CD1c-positive myeloid dendritic cell (primary cell): ENCODE data around the gene RNF4.
A peak's percentile ranks its signal among the peaks of the same experiment; 100 is the strongest.
"Not testable (repeated sequence)": the region's sequence is repeated elsewhere in the genome, so short reads cannot be mapped to it uniquely, and the experiment has no call there.

Experiments used
- DNase-seq: peaks from one replicate; pipeline ENCODE4 v3.0.0-alpha.2; 2016; ENCODE audit errors: extremely low spot score

The RNF4 gene

GRCh38 chr4:2486981-2487380 lies 18.1 kb downstream of the RNF4 start:
- DNase-seq: no peak

DNA sequence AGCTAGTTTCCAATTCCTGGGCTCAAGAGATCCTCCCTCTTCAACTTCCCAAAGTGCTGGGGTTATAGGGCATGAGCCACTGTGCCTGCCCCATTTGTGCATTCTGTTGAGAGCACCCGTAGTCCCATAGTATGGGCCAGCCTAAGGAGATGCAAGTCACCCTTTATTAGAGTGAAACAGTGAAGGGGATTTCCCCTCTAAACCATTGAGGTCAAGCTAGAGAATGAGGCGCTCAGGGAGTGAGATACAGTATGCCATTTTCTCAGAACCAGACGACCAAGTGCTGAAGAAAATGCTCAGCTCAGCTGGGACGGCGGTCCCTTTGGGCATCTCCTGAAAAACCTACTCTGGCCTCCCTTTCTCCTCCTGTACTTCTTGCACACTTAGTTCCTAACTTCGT lies 18.7 kb downstream of the RNF4 start:
- DNase-seq: no peak

GRCh38 chr4:2489081-2489805 lies 20.3 kb downstream of the RNF4 start:
- DNase-seq: no peak

DNA sequence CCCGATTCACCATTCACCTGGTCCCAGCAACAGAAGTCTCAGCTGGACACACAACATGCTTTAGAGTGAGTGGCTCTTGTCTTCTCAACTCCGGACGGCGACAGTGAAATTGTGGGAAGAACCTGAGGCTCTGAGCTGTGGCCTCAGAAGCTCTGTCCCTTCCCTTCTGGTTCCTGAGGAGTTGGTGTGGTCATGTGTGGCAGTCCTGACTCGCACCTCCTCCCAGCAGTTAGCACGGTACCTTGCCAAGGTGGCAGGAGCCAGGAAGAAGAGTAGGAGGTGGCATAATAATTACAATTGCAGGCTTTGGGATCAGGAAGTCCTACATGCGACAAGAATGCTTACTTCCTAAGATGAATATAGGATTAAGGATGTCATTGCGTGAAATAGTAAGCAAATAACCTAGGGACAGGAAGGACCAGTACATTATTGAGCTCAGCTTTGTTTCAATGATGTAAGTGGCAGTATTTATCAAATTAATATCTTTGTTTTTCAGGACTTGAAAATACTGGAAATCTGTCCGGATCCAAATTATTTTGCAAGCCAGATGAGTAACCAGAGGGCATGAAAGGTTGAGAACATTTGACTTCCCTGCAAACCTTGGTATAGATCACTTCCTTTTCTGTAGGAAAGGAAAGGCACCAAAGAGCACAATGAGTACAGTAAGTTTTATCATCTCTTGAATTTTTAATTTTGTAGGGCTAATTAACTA lies 21.1 kb downstream of the RNF4 start:
- DNase-seq: peak; percentile 46

DNA sequence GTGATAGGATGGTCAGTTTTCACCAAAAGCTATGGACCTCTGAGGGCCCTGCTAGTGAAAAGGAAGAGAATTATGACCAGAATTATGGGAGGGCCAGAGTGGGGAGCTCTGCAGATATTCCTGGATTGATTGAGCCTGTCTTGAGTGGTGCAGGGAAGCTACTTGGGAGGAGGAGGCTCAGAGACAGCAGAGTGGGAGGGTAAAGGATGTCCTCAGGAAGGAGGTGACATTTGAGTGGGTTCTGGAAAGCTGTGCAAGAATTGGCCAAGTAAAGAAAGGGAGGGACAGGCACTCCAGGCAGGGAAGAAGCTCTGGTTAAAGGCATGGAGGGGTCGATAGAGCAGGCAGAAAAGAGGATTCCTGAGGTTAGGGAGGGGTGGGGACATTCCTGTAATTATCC lies 24.1 kb downstream of the RNF4 start:
- no peak for DNase-seq

DNA sequence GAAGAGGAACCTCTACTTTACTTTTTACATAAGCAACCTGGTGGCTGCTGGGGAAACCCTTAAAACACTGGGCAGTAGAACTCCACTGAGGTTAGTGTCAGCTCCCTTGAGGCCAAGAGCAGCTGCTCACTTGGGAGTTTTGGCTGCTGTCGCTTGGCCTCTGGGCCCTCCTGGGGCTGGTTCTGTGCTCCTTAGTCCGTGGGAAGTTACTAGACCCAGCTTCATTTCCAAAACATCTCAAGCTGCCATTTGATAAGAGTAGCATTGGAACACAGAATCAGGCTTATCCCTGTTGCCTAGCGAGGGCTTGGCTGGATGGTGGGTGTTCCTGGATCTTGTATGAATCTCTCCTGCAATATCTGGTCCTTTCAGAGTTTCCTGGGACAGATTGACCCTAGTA lies 26.1 kb downstream of the RNF4 start:
- DNase-seq: no peak

- DNase-seq: peak; percentile 12
Observed at GRCh38 chr4:2497324-2497723, 28.4 kb downstream of the RNF4 start.

DNA sequence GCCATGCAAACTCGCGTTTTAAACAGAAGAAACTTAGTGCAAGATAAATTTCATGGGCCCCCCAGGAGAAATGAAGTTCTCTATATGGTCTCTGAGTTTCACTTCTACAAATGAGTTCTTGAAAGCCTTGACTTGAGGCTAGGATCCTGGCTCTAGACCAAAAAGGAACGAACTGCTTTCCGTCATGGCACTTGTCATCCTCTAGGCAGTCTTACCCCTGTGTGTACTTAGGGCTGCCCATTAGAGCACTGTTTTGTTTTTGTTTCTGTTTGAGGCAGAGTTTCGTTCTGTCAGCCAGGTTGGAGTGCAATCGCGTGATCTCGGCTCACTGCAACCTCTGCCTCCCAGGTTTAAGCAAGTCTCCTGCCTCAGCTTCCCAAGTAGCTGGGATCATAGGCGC lies 29.0 kb downstream of the RNF4 start:
- peak; percentile 91 for DNase-seq

DNA sequence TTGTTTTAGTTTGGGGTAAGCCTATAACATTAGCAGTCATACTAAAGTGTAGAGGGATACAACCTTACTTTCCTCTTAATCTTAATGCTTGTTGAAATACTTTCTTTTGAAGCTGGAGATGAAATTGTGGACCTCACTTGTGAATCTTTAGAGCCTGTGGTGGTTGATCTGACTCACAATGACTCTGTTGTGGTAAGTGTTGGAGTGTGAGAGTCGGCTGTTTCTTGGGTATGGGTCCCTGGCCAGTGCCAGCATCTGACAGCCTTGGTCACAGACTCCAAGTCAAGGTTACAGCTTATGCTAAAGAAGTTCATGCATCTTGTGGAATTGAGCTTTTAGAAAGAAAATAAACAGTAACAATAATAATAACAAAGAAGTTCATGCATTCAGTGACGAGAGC lies 31.6 kb downstream of the RNF4 start:
- no peak for DNase-seq

DNA sequence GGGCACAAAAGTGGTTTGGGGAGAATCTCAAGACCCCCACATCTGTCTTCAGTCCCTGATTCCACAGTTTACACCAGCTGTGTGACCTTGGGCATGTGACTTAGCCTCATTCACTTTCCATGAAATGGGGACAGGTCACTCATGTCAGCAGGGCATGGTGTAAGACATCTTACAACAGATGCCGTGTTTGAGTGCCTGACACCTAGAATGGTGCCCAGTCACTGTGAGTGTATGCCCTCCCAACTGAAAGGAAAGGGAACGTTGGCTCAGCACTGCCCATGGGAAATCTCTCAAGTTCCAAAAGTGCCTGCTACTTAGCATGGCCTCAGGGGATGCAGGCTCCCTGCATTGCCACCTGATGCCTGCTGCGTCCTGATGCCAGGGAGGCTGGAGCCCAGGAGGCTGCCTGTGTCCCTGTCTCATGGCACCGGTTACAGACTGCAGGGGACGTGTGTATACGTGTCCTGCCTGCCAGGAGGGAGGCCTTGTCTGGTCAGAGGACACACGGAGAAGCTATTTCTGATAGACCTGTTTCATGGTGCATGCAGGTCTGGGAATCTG lies 32.2 kb downstream of the RNF4 start:
- DNase-seq: no peak

GRCh38 chr4:2503809-2504208 lies 34.9 kb downstream of the RNF4 start:
- DNase-seq: no peak

- DNase-seq: no peak
Observed at GRCh38 chr4:2507259-2507658, 38.4 kb downstream of the RNF4 start.

DNA sequence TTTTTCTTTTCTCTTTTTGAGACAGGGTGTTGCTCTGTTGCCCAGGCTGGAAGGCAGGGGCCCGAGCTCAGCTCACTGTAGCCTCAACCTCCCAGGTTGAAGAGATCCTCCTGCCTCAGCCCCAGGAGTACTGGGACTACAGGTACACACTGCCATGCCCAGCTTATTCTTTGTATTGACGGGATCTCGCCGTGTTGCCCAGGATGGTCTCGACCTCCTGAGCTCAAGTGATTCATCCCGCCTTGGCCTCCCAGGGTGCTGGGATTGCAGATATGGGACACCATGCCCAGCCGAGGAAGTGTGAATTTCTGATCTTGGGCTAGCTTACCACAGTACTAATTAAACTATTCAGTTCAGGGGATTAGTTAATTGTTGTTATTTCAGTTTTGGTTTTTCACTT lies 38.9 kb downstream of the RNF4 start:
- DNase-seq: no peak

GRCh38 chr4:2510351-2511259 lies 41.7 kb downstream of the RNF4 start:
- no peak for DNase-seq

- DNase-seq: no peak
Observed at GRCh38 chr4:2511645-2512131, 42.8 kb downstream of the RNF4 start.

DNA sequence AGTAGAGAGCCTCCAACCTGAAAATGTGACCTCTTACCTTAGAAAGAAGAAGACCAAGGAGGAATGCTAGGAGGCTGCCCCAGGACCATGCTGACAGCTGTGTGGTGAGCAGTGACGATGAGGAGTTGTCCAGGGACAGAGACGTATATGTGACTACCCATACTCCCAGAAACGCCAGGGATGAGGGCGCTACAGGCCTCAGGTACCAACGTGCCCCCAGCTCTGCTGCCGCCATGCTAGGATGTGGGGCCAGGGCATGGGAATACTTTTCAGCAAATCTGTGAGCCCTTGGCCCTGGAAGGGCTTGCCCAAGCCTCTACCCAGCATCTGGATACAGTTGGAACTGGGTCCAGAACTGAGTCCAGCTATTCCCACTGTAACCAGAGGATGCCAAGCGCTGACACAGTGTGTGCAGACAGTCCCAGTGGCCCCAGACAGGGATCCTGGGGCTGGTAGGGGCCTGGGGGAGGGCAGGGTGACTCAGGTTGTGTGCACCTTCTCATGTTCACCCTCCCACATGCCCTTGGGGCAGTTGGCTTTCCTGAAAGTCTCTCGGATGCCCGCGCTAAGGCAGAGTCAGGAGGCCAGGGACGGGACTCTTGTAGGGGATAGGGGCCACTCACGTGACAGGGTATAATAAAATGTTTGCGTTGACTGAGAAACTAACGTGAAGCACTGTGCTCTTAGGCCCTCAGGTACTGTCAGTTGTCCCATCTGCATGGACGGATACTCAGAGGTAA lies 43.7 kb downstream of the RNF4 start:
- DNase-seq: no peak

DNA sequence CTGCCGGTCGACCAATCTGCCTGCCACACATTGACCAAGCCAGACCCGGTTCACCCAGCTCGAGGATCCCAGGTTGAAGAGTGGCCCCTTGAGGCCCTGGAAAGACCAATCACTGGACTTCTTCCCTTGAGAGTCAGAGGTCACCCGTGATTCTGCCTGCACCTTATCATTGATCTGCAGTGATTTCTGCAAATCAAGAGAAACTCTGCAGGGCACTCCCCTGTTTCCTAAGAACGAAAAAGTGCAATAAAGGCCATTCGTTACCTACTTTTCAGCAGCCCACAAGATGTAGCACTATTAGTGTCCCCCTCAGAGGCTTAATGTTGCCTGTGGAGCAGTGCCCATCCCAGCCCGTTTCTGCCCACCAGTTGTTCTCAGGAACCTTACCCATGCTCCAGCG lies 45.3 kb downstream of the RNF4 start:
- not testable (repeated sequence) for DNase-seq

DNA sequence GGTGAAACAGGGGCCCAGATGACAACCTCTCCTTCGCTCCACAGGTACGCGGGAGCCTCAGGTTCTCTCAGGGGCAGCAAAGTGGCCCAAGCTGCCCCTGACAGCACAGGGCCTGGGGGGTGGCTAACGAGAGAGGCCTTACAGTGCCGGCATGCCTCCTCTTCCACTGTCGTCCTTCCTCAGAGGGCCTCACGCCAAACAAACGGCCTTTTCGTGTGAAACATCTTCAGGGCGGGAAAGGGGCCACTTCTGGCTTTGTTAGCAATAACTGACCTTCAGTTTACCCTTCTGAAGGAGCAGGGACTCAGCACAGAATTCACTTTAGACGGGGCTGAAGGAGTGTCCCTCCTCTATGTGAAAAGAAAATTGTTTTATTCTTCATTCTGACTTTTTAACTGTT lies 46.0 kb downstream of the RNF4 start:
- not testable (repeated sequence) for DNase-seq

- no peak for DNase-seq
Observed at GRCh38 chr4:2515830-2516550, 47.1 kb downstream of the RNF4 start.

GRCh38 chr4:2516635-2517034 lies 47.7 kb downstream of the RNF4 start:
- no peak for DNase-seq

DNA sequence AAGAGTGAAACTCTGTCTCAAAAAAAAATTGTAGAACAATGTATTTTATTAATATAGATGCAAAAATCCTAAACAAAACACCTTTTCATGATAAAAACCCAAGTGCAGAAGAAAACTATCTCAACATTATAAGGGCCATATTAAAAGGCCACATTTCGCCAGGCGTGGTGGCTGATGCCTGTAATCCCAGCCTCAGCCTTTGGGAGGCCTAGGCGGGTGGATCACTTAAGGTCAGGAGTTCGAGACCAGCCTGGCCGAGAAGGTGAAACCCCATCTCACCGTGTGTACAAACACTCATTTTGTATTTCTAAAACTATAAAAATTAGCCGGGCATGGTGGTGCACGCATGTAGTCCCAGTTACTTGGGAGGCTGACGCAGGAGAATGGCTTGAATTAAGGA lies 57.7 kb downstream of the RNF4 start:
- DNase-seq: no peak
